BJ (cell line): ENCODE measurements around the gene WDR49. TPM values are rescaled to one million over a fixed set of nuclear protein-coding genes. Genes with fewer than 3 reads are reported as not detected.

Source experiments
- CTCF ChIA-PET: fragments of 350-600 bp; formaldehyde crosslinking; extraction: SDS; loops from one replicate; lab custom pipeline; 2021; ENCODE audit warnings: antibody characterized with exemption, inconsistent platforms; lab: Yijun Ruan, JAX
- POLR2A ChIA-PET: fragments of 300-600 bp; sonication (Branson Sonifier 250); formaldehyde crosslinking; extraction: SDS; loops from one replicate; lab custom pipeline; 2021; ENCODE audit warnings: antibody characterized with exemption; lab: Charles Lee
- DNase-seq: peaks from one replicate; pipeline ENCODE4 v3.0.0-alpha.2; 2011; ENCODE audit warnings: low read depth
- H3K27me3 ChIP-seq: 2 replicates; pipeline ENCODE4 v1.6.0; 2011; ENCODE audit warnings: low read length; ENCODE audit not compliant: control insufficient read depth, insufficient read depth
- H3K36me3 ChIP-seq: 2 replicates; pipeline ENCODE4 v1.5.1; 2011; ENCODE audit warnings: low read length; ENCODE audit not compliant: control insufficient read depth, insufficient read depth
- H3K4me3 ChIP-seq: 2 replicates; pipeline ENCODE4 v1.5.1; 2011; ENCODE audit warnings: low read depth, mild to moderate bottlenecking, control low read depth, low read length
- polyA plus RNA-seq: library from polyadenylated mRNA; depleted of rRNA; stranded (reverse); fragments of >200 nt; gene quantifications from 2 replicates; pipeline ENCODE4 v1.2.3, GENCODE V29; 2011
- TF ChIP-seq, protein P1 (sequence below): IDR thresholded peaks from 2 replicates; pipeline ENCODE4 v1.5.1; 2011; ENCODE audit warnings: low read depth, mild to moderate bottlenecking, control low read depth, inconsistent platforms, low read length, moderate library complexity; ENCODE audit not compliant: insufficient read depth

The WDR49 gene
- polyA plus RNA-seq, 1 experiment = not detected

- no peaks in the 10 kb centered on the region for H3K27me3 ChIP-seq
- TF ChIP-seq, protein P1, sequence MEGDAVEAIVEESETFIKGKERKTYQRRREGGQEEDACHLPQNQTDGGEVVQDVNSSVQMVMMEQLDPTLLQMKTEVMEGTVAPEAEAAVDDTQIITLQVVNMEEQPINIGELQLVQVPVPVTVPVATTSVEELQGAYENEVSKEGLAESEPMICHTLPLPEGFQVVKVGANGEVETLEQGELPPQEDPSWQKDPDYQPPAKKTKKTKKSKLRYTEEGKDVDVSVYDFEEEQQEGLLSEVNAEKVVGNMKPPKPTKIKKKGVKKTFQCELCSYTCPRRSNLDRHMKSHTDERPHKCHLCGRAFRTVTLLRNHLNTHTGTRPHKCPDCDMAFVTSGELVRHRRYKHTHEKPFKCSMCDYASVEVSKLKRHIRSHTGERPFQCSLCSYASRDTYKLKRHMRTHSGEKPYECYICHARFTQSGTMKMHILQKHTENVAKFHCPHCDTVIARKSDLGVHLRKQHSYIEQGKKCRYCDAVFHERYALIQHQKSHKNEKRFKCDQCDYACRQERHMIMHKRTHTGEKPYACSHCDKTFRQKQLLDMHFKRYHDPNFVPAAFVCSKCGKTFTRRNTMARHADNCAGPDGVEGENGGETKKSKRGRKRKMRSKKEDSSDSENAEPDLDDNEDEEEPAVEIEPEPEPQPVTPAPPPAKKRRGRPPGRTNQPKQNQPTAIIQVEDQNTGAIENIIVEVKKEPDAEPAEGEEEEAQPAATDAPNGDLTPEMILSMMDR = no peak
- H3K36me3 ChIP-seq = no peaks in the 10 kb centered on the region
- CTCF ChIA-PET = no interaction called here
- H3K4me3 ChIP-seq = no peak overlapping the region
- POLR2A ChIA-PET = no interaction called here
- DNase-seq = no peak
Measured at GRCh38 chr3:167481164-167481563, 172.6 kb downstream of the WDR49 start.

GRCh38 chr3:167480748-167481147 is 173.0 kb downstream of the WDR49 start:
- H3K27me3 ChIP-seq = no peaks in the 10 kb centered on the region
- CTCF ChIA-PET = no interaction called here
- no peak for DNase-seq
- POLR2A ChIA-PET = no interaction called here
- H3K4me3 ChIP-seq = no peak overlapping the region
- TF ChIP-seq, protein P1 = no peak
- no peaks in the 10 kb centered on the region for H3K36me3 ChIP-seq

GRCh38 chr3:167473863-167474262 is 179.9 kb downstream of the WDR49 start, which contains the start of gene SERPINI2:
TSS of gene SERPINI2 (minus strand) at chr3:167474042. CDS start at chr3:167471834, 2,208 bp downstream.
- TF ChIP-seq, protein P1 = no peak
- POLR2A ChIA-PET = no interaction called here
- CTCF ChIA-PET = no interaction called here
- Histone ChIP-seq H3K27me3 (no peaks in the 10 kb centered on the region), H3K36me3 (no peaks in the 10 kb centered on the region), H3K4me3 (no peak within 1 kb of the TSS)
- DNase-seq = no peak

GRCh38 chr3:167469381-167469780 is 184.4 kb downstream of the WDR49 start:
- TF ChIP-seq, protein P1 = no peak
- Histone ChIP-seq H3K36me3 (no peaks in the 10 kb centered on the region), H3K4me3 (no peak overlapping the region), H3K27me3 (no peaks in the 10 kb centered on the region)
- no peak for DNase-seq
- ChIA-PET CTCF (no interaction called here), POLR2A (no interaction called here)

GRCh38 chr3:167467848-167468611 is 185.7 kb downstream of the WDR49 start:
- no peaks in the 10 kb centered on the region for H3K36me3 ChIP-seq
- DNase-seq = no peak
- ChIA-PET CTCF (no interaction called here), POLR2A (no interaction called here)
- H3K27me3 ChIP-seq = no peaks in the 10 kb centered on the region
- TF ChIP-seq, protein P1 = no peak
- no peak overlapping the region for H3K4me3 ChIP-seq
